Spleen (tissue), 7 donors: ENCODE results near the gene ITGBL1.

Experiments
- POLR2A ChIP-seq, 3 donors: fragments of 450-650 bp; IDR thresholded peaks; one replicate each; pipeline ENCODE4 v1.5.1; 2017; ENCODE audit warnings: antibody characterized with exemption in 3 of 3, mild to moderate bottlenecking in 1 of 3
- TF ChIP-seq, protein P1 (sequence below), 11 experiments: fragments of 200-600 bp in 7 of 11; fragments of 450-650 bp in 4 of 11; sonication (generic) in 4 of 11; IDR thresholded peaks in 8 of 11; conservative IDR thresholded peaks in 3 of 11; 1 replicate in 7 of 11; 2 replicates in 4 of 11; pipeline versions ENCODE4 v1.4.0 to v1.8.0; 2016 to 2021; ENCODE audit warnings: antibody characterized with exemption in 11 of 11, inconsistent platforms in 4 of 11, mild to moderate bottlenecking in 1 of 11
- donor health status: DM: no; HTN: no; CAD: no; lungs with moderate emphysema.
- donor health status: DM: no; HTN: no; CAD: no.
- donor health status: DM: no; HTN: no; CAD: no.

DNA sequence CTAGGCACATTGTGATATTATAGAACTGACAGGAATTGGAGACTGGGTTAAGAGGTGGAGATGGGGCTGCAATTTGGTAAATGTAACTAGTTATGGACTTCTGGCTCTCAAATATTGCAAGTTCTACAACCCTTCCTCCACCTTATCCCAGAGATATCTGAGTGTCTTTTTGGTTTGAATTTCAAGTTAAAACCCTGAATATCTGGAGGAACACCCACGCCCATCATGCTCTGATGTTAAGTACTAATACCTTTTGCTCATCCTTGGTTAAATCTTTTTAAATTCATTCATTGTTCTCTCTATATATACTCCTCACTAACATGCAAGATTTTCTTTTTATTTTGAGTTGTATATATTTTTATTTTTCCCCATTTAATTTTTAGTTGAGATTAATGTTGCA, 28.9 kb downstream of the ITGBL1 start:
- TF ChIP-seq, protein P1, sequence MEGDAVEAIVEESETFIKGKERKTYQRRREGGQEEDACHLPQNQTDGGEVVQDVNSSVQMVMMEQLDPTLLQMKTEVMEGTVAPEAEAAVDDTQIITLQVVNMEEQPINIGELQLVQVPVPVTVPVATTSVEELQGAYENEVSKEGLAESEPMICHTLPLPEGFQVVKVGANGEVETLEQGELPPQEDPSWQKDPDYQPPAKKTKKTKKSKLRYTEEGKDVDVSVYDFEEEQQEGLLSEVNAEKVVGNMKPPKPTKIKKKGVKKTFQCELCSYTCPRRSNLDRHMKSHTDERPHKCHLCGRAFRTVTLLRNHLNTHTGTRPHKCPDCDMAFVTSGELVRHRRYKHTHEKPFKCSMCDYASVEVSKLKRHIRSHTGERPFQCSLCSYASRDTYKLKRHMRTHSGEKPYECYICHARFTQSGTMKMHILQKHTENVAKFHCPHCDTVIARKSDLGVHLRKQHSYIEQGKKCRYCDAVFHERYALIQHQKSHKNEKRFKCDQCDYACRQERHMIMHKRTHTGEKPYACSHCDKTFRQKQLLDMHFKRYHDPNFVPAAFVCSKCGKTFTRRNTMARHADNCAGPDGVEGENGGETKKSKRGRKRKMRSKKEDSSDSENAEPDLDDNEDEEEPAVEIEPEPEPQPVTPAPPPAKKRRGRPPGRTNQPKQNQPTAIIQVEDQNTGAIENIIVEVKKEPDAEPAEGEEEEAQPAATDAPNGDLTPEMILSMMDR (IDR thresholded peaks at IDR 0.05 in 8 of 11, conservative IDR thresholded peaks at IDR 0.05 in 3 of 11), result no peak
- no peak for TF ChIP-seq POLR2A (IDR thresholded peaks at IDR 0.05)
